Measurements from ENCODE around the gene STARD4. TPM values are rescaled to one million over a fixed set of nuclear protein-coding genes. Genes with fewer than 3 reads are reported as not detected.

The STARD4 gene
- total RNA-seq, 2 experiments from 2014 or later: 30.4 to 43.8 TPM

DNA sequence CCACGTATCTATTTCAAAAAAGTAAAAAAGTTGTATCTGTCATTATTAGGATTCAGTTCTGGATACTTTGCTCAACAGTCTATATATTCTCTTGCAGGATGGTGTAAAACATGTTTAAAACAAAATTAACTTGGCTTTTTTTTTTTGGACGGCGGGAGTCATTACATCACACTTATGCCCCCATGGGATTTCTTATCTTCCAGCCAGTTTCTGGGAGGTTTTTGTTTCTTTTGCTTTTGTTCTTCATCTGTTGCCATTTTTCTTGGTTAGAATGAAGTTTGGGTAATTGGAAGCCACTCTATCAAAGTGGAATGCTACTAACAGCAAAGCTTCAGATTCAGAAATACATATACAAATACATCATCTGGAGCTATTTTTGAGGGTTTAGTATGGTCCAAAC lies 1.8 kb upstream of the STARD4 start:
- H2AFZ ChIP-seq (ENCODE audit: low read length): peak overlapping the region; percentile 6; the same call in 1 of the 2 replicates
- H4K20me1 ChIP-seq (ENCODE audit: insufficient read depth, low read length): peaks cover 13% of the 10 kb centered on the region; the same call in 1 of the 2 replicates
- BruUV-seq (replicated peaks): no TSS peak
- H3K27ac ChIP-seq (ENCODE audit: low read depth, low read length, poor library complexity, severe bottlenecking): no peak overlapping the region
- intact Hi-C loops (cut with micrococcal nuclease; ENCODE audit: unreplicated experiment): loop anchor here (5.0 to 10.0 kb wide), 3 partner anchors 241 to 782 kb away; partner anchors contain the start of genes NREP and WDR36
- peaks cover 35% of the 10 kb centered on the region for H3K4me1 ChIP-seq (ENCODE audit: insufficient read depth, low read length, poor library complexity, severe bottlenecking)
- CTCF ChIA-PET (ENCODE audit: unreplicated experiment): no interaction called here
- no peaks in the 10 kb centered on the region for H3K9me2 ChIP-seq (ENCODE audit: insufficient read depth, low read length)
- DNase-seq (ENCODE audit: low spot score): no peak
- H3K4me2 ChIP-seq (ENCODE audit: low read length): no peak overlapping the region
- H3K9me3 ChIP-seq (ENCODE audit: low read length): no peaks in the 10 kb centered on the region
- no peak overlapping the region for H3K4me3 ChIP-seq (ENCODE audit: low read depth, low read length, poor library complexity, severe bottlenecking)
- TF ChIP-seq, protein P1, sequence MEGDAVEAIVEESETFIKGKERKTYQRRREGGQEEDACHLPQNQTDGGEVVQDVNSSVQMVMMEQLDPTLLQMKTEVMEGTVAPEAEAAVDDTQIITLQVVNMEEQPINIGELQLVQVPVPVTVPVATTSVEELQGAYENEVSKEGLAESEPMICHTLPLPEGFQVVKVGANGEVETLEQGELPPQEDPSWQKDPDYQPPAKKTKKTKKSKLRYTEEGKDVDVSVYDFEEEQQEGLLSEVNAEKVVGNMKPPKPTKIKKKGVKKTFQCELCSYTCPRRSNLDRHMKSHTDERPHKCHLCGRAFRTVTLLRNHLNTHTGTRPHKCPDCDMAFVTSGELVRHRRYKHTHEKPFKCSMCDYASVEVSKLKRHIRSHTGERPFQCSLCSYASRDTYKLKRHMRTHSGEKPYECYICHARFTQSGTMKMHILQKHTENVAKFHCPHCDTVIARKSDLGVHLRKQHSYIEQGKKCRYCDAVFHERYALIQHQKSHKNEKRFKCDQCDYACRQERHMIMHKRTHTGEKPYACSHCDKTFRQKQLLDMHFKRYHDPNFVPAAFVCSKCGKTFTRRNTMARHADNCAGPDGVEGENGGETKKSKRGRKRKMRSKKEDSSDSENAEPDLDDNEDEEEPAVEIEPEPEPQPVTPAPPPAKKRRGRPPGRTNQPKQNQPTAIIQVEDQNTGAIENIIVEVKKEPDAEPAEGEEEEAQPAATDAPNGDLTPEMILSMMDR (conservative IDR thresholded peaks at IDR 0.05; ENCODE audit: low read length): no peak
- no peak for TF ChIP-seq EZH2phosphoT487 (IDR thresholded peaks at IDR 0.05; ENCODE audit: borderline replicate concordance, low read depth, low read length)
- peaks cover 29% of the 10 kb centered on the region; the same call in 1 of the 2 replicates for H3K79me2 ChIP-seq (ENCODE audit: insufficient read depth, low read depth, low read length)
- POLR2A ChIA-PET: interaction anchor here (0.7 to 3.6 kb wide), 2 partner anchors 24 to 647 kb away, joined by 3 to 11 read pairs; no protein-coding TSS in a partner anchor
- H3K36me3 ChIP-seq (ENCODE audit: insufficient read depth, low read length): no peaks in the 10 kb centered on the region

DNA sequence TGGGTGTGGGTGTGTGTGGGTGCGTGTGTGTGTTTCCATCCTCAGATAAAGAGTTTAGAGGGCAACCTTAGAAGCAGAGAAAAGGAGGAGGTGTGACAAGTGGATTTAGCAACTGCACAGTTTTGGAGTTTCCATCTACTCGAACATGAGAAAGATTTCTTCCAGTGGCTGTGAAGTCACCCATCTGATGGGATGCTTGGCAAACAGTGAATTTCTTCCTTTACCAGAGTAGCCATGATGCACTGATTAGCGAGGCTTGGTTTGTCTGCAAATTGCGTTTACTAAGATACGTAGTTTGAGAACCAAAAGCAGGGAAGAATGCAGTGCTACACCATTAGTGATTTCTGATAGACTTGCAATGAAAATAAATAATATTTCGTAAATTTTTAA lies 791 bp upstream of the STARD4 start:
- ChIA-PET CTCF (ENCODE audit: unreplicated experiment) (interaction anchor here (1.1 kb wide), 1 partner anchor 28 kb away, joined by 4 read pairs; no protein-coding TSS in a partner anchor), POLR2A (interaction anchor here (0.9 to 3.6 kb wide), 3 partner anchors 244 to 648 kb away, joined by 3 to 11 read pairs (median 4); no protein-coding TSS in a partner anchor)
- TSS peak; percentile 96 for BruUV-seq (replicated peaks)
- no peak for DNase-seq (ENCODE audit: low spot score)
- no peak for TF ChIP-seq EZH2phosphoT487 (IDR thresholded peaks at IDR 0.05; ENCODE audit: borderline replicate concordance, low read depth, low read length)
- TF ChIP-seq, protein P1 (conservative IDR thresholded peaks at IDR 0.05; ENCODE audit: low read length): no peak
- H3K36me3 ChIP-seq (ENCODE audit: insufficient read depth, low read length): no peaks in the 10 kb centered on the region
- no peaks in the 10 kb centered on the region for H3K9me2 ChIP-seq (ENCODE audit: insufficient read depth, low read length)
- peak overlapping the region; percentile 69 for H3K27ac ChIP-seq (ENCODE audit: low read depth, low read length, poor library complexity, severe bottlenecking)
- H4K20me1 ChIP-seq (ENCODE audit: insufficient read depth, low read length): peaks cover 13% of the 10 kb centered on the region; the same call in 1 of the 2 replicates
- peak overlapping the region; percentile 73 for H3K4me2 ChIP-seq (ENCODE audit: low read length)
- peaks cover 38% of the 10 kb centered on the region for H3K4me1 ChIP-seq (ENCODE audit: insufficient read depth, low read length, poor library complexity, severe bottlenecking)
- H2AFZ ChIP-seq (ENCODE audit: low read length): peak overlapping the region; percentile 94
- intact Hi-C loops (cut with micrococcal nuclease; ENCODE audit: unreplicated experiment): loop anchor here (2.0 to 10.0 kb wide), 4 partner anchors 242 to 781 kb away; partner anchors contain the start of genes CAMK4, NREP and WDR36
- no peaks in the 10 kb centered on the region for H3K9me3 ChIP-seq (ENCODE audit: low read length)
- H3K79me2 ChIP-seq (ENCODE audit: insufficient read depth, low read depth, low read length): peaks cover 38% of the 10 kb centered on the region; the same call in 1 of the 2 replicates
- peak overlapping the region; percentile 91 for H3K4me3 ChIP-seq (ENCODE audit: low read depth, low read length, poor library complexity, severe bottlenecking)
